Activated T-cell treated with anti-CD3 and anti-CD28 coated beads, Interleukin-2, amount 50 U/mL, for 72 hours (primary cell): ENCODE data around the gene TMEFF2. TPM values are rescaled to one million over a fixed set of nuclear protein-coding genes. Genes with fewer than 3 reads are reported as not detected.

Experiments used
- ATAC-seq, 2 donors: fragments of 150-1000 bp; cut with Tn5 transposase; replicated peaks in 1 of 2; 2 replicates each; pipeline ENCODE4 v1.10.0; 2021; ENCODE audit warnings: moderate library complexity in 2 of 2, mild to moderate bottlenecking in 1 of 2
- DNase-seq, 2 donors: peaks; one replicate each; pipeline ENCODE4 v3.0.0; 2021 to 2022; ENCODE audit warnings: mixed read lengths in 1 of 2
- H3K27ac Mint-ChIP-seq: one replicate; pipeline ENCODE4 v1.8.0; 2022; ENCODE audit warnings: mild to moderate bottlenecking, moderate library complexity, mixed read lengths
- H3K27me3 Mint-ChIP-seq: one replicate; pipeline ENCODE4 v1.8.0; 2022; ENCODE audit warnings: low read depth, mixed read lengths
- H3K36me3 Mint-ChIP-seq, 2 donors: one replicate each; pipeline ENCODE4 v1.8.0; 2022; ENCODE audit warnings: mixed read lengths in 2 of 2, mild to moderate bottlenecking in 1 of 2; ENCODE audit not compliant: insufficient read depth in 2 of 2
- H3K4me1 Mint-ChIP-seq: one replicate; pipeline ENCODE4 v1.8.0; 2022; ENCODE audit warnings: low read depth, mixed read lengths
- H3K4me3 Mint-ChIP-seq, 2 donors: one replicate each; pipeline ENCODE4 v1.8.0; 2022; ENCODE audit warnings: mild to moderate bottlenecking in 2 of 2, mixed read lengths in 2 of 2, moderate library complexity in 2 of 2
- H3K9me3 Mint-ChIP-seq, 2 donors: one replicate each; pipeline ENCODE4 v1.8.0; 2022; ENCODE audit warnings: mixed read lengths in 2 of 2
- total RNA-seq, 2 donors: library from RNA; stranded (reverse); gene quantifications; one replicate each; pipeline ENCODE4 v1.2.3, GENCODE V29; 2022

Gene TMEFF2
- total RNA-seq, 2 donors from 2014 or later = not detected

GRCh38 chr2:192201116-192201515 is 6.4 kb upstream of the TMEFF2 start:
- peaks cover 24% of the 10 kb centered on the region for H3K27me3 Mint-ChIP-seq
- no peaks in the 10 kb centered on the region for H3K36me3 Mint-ChIP-seq
- H3K9me3 Mint-ChIP-seq = no peaks in the 10 kb centered on the region
- ATAC-seq (no peak), DNase-seq (no peak)
- no peak overlapping the region for H3K4me3 Mint-ChIP-seq
- no peak overlapping the region for H3K27ac Mint-ChIP-seq
- peaks cover 6% of the 10 kb centered on the region for H3K4me1 Mint-ChIP-seq

- no peak overlapping the region for H3K27ac Mint-ChIP-seq
- H3K9me3 Mint-ChIP-seq = no peaks in the 10 kb centered on the region
- H3K4me3 Mint-ChIP-seq = no peak overlapping the region
- no peak for DNase-seq
- peaks cover 26% of the 10 kb centered on the region for H3K4me1 Mint-ChIP-seq
- peaks cover 0 to 2% of the 10 kb centered on the region in 2 donors for H3K36me3 Mint-ChIP-seq
- no peak for ATAC-seq
- peaks cover 55% of the 10 kb centered on the region for H3K27me3 Mint-ChIP-seq
Observed at GRCh38 chr2:192197357-192197756, 2.6 kb upstream of the TMEFF2 start.

GRCh38 chr2:192196421-192197194 is 1.9 kb upstream of the TMEFF2 start:
- H3K4me1 Mint-ChIP-seq = peaks cover 26% of the 10 kb centered on the region
- H3K27me3 Mint-ChIP-seq = peaks cover 59% of the 10 kb centered on the region
- H3K9me3 Mint-ChIP-seq = no peaks in the 10 kb centered on the region
- no peak for ATAC-seq
- no peak for DNase-seq
- no peak overlapping the region for H3K27ac Mint-ChIP-seq
- peak overlapping the region; percentile 89 to 95 for H3K4me3 Mint-ChIP-seq
- H3K36me3 Mint-ChIP-seq = peaks cover 0 to 2% of the 10 kb centered on the region in 2 donors

GRCh38 chr2:192195548-192196418 is 1.1 kb upstream of the TMEFF2 start:
- Mint-ChIP-seq H3K4me1 (peaks cover 26% of the 10 kb centered on the region), H3K36me3 (peaks cover 0 to 2% of the 10 kb centered on the region in 2 donors), H3K9me3 (no peaks in the 10 kb centered on the region), H3K4me3 (peak overlapping the region; percentile 89 to 95), H3K27ac (no peak overlapping the region), H3K27me3 (peaks cover 62% of the 10 kb centered on the region)
- ATAC-seq = peak; percentile 15 to 28
- DNase-seq = peak; percentile 1 to 14

GRCh38 chr2:192194265-192194865 is 368 bp downstream of the TMEFF2 start:
- ATAC-seq (peak; percentile 56 to 60), DNase-seq (peak; percentile 35 to 39)
- Mint-ChIP-seq H3K4me3 (peak overlapping the region; percentile 89 to 95), H3K27ac (no peak overlapping the region), H3K4me1 (peaks cover 26% of the 10 kb centered on the region), H3K27me3 (peaks cover 60% of the 10 kb centered on the region), H3K9me3 (no peaks in the 10 kb centered on the region), H3K36me3 (peaks cover 0 to 2% of the 10 kb centered on the region in 2 donors)

- ATAC-seq = no peak
- Mint-ChIP-seq H3K27ac (no peak overlapping the region), H3K4me3 (no peak overlapping the region), H3K27me3 (peaks cover 52% of the 10 kb centered on the region), H3K36me3 (peaks cover 0 to 2% of the 10 kb centered on the region in 2 donors), H3K9me3 (no peaks in the 10 kb centered on the region), H3K4me1 (peaks cover 14% of the 10 kb centered on the region)
- DNase-seq = no peak
Observed at GRCh38 chr2:192190474-192190873, 4.3 kb downstream of the TMEFF2 start.

- no peak overlapping the region for H3K27ac Mint-ChIP-seq
- H3K36me3 Mint-ChIP-seq = no peaks in the 10 kb centered on the region
- ATAC-seq (no peak), DNase-seq (no peak)
- H3K4me3 Mint-ChIP-seq = no peak overlapping the region
- peaks cover 34% of the 10 kb centered on the region for H3K27me3 Mint-ChIP-seq
- no peaks in the 10 kb centered on the region for H3K4me1 Mint-ChIP-seq
- H3K9me3 Mint-ChIP-seq = no peaks in the 10 kb centered on the region
Observed at GRCh38 chr2:192186806-192187205, 7.9 kb downstream of the TMEFF2 start.

- Mint-ChIP-seq H3K36me3 (no peaks in the 10 kb centered on the region), H3K9me3 (no peaks in the 10 kb centered on the region), H3K27ac (no peak overlapping the region), H3K4me1 (no peaks in the 10 kb centered on the region), H3K4me3 (no peak overlapping the region), H3K27me3 (peaks cover 32% of the 10 kb centered on the region)
- DNase-seq (no peak), ATAC-seq (no peak)
Observed at GRCh38 chr2:192184349-192184748, 10.4 kb downstream of the TMEFF2 start.

- Mint-ChIP-seq H3K27ac (no peak overlapping the region), H3K36me3 (no peaks in the 10 kb centered on the region), H3K4me1 (no peaks in the 10 kb centered on the region), H3K9me3 (no peaks in the 10 kb centered on the region), H3K27me3 (peaks cover 25% of the 10 kb centered on the region), H3K4me3 (no peak overlapping the region)
- DNase-seq (no peak), ATAC-seq (no peak)
Observed at GRCh38 chr2:192183296-192183695, 11.4 kb downstream of the TMEFF2 start.

- ATAC-seq (no peak), DNase-seq (no peak)
- Mint-ChIP-seq H3K4me1 (peaks cover 5% of the 10 kb centered on the region), H3K27ac (no peak overlapping the region), H3K4me3 (no peak overlapping the region), H3K27me3 (peaks cover 20% of the 10 kb centered on the region), H3K9me3 (no peaks in the 10 kb centered on the region), H3K36me3 (no peaks in the 10 kb centered on the region)
Observed at GRCh38 chr2:192166946-192167345, 27.8 kb downstream of the TMEFF2 start.

- Mint-ChIP-seq H3K27ac (no peak overlapping the region), H3K4me3 (no peak overlapping the region), H3K36me3 (no peaks in the 10 kb centered on the region), H3K9me3 (no peaks in the 10 kb centered on the region), H3K4me1 (peaks cover 11% of the 10 kb centered on the region), H3K27me3 (peaks cover 12% of the 10 kb centered on the region)
- no peak for DNase-seq
- ATAC-seq = no peak
Observed at GRCh38 chr2:192165842-192166241, 28.9 kb downstream of the TMEFF2 start.

- no peaks in the 10 kb centered on the region for H3K36me3 Mint-ChIP-seq
- ATAC-seq (peak; percentile 60 to 67), DNase-seq (peak; percentile 65 to 74)
- no peak overlapping the region for H3K27ac Mint-ChIP-seq
- peak overlapping the region in 1 of 2 donors; percentile 21 for H3K4me3 Mint-ChIP-seq
- no peaks in the 10 kb centered on the region for H3K9me3 Mint-ChIP-seq
- H3K27me3 Mint-ChIP-seq = peaks cover 8% of the 10 kb centered on the region
- peaks cover 11% of the 10 kb centered on the region for H3K4me1 Mint-ChIP-seq
Observed at GRCh38 chr2:192162392-192163042, 32.2 kb downstream of the TMEFF2 start.
